CD4-positive, alpha-beta T cell treated with Interleukin-17A for 1 hour (primary cell): ENCODE data around the gene CLCN7.
A peak's percentile ranks its signal among the peaks of the same experiment; 100 is the strongest.

ENCODE experiments used
- DNase-seq: peaks from one replicate; pipeline ENCODE4 v3.0.0-alpha.2; 2020

The CLCN7 gene, protein sequence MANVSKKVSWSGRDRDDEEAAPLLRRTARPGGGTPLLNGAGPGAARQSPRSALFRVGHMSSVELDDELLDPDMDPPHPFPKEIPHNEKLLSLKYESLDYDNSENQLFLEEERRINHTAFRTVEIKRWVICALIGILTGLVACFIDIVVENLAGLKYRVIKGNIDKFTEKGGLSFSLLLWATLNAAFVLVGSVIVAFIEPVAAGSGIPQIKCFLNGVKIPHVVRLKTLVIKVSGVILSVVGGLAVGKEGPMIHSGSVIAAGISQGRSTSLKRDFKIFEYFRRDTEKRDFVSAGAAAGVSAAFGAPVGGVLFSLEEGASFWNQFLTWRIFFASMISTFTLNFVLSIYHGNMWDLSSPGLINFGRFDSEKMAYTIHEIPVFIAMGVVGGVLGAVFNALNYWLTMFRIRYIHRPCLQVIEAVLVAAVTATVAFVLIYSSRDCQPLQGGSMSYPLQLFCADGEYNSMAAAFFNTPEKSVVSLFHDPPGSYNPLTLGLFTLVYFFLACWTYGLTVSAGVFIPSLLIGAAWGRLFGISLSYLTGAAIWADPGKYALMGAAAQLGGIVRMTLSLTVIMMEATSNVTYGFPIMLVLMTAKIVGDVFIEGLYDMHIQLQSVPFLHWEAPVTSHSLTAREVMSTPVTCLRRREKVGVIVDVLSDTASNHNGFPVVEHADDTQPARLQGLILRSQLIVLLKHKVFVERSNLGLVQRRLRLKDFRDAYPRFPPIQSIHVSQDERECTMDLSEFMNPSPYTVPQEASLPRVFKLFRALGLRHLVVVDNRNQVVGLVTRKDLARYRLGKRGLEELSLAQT

DNA sequence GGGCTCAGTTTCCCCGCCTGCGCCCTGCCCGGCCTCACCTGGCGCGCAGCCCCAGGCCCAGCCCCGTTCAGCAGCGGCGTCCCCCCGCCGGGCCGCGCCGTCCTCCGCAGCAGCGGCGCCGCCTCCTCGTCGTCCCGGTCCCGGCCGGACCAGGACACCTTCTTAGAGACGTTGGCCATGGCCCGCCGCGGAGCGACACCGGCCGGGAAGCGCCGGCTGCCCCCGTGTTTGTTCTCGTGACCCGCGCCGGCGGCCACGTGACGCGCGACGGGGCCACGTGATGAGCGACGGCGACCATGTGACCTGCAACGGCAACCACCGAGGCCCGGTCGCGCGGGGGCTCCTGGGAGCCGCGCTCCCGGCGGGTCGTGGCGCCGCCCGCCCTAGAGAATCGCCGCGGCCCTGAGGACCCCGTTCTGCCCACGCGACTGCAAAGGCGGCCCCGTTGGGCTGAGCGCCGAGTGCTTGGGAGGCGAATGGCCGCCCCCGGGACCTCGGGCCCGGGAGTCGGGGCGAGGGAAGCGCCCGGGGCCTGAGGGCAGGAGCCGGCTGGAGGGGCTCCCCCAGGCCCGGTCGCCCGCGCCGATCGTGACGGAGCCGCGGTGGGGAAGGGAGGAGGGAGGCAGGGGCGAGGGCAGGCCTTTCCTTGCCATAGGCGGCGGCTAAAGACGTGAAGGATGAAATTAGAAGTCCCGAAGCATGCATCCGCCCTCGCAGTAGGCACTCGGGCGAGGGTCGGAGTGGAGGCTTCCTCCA lies at the start of gene CLCN7:
Gene CLCN7, minus strand, starts transcription at position 233 of the 756 bp plus-strand sequence. Its CDS starts 54 bp downstream, at position 179.
- peak; percentile 86 for DNase-seq

DNA sequence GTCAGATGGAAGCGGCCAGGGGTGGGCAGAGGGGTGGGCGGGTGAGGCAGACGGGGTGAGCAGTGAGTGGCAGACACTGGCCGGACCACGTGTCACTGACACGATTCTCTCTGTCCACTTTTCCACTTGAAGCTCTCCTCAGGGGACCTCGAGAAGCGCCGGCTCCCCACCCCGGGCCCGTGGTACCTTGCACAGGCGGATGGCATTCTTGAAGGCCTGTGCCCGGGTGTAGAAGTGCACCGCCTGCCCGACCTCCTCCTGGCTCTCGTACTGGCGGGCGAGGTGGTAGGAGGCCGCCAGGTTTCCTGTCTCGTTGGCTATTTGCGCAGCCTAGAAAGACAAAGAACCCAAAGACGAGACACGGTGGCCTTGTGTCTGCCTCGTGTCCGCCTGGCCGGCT lies 49.5 kb upstream of the CLCN7 start:
- DNase-seq: no peak

DNA sequence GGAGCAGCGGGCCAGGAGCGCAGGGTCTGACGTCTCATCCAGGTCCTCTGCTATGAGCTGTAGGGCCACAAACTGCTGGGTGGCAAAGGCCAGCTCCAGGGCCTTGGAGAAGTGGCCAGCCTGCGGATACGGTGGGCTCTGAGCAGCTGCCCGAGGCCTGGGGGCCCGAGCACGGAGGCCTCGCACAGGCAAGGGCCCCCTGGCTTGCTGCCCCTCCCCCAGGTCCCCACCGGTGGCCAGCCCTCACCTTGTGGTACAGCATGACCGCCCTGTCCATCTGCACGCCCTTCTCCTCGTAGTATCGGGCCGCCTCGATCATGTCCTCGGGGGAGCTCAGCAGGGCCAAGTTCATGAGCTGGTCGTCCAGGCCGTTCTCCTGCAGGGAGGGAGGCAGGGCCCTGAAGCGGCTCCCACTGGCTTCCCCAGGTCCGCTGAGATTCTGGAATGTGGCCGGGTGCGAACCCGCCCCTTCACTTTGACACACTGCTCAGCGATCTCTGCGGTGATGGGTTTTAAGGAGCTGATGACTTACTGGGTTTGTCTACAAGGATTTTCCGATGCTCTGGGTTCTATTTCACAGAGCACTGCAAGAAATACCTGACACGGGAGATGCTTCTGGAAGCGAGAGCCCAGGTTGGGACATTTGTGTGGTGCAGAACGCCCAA lies 48.9 kb upstream of the CLCN7 start:
- no peak for DNase-seq

DNA sequence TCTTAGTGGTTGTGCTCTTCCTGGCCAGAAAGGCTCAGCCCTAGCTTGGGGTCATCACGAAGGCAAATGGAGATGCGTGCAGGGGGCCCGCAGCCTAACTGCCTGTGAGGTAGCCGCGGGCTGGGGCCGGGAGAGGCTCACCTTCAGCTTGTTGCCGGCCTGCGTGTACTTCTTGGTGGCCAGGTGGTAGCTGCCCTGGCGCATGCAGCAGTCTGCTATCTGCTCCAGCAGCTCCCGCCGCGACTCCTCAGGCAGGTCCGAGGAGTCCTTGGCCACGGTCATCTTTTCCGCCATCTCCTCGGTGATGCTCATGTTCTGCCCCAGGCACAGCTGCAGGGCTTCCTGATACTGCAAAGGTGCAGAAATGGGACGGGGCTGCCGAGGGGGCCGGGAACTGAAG lies 45.6 kb upstream of the CLCN7 start:
- DNase-seq: no peak

DNA sequence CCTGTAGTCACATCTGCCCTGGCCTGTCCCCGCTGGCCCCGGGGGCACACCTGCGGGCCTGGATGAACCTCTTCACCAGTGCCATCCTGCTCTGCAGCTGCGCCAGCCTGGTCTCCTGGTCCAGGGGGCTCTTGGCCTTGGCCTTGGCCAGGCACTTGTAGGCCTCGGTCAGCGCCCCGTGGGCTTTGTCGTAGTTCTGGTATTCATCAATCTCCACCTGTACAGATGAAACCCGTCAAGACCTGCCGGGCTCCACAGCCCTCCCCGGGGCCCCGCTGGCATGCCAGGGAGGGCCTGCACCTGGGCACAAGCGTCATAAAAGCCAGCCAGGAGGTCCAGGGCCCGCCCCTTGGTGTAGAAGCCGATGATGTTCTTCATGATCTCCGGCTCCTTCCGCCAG lies 45.0 kb upstream of the CLCN7 start:
- no peak for DNase-seq

DNA sequence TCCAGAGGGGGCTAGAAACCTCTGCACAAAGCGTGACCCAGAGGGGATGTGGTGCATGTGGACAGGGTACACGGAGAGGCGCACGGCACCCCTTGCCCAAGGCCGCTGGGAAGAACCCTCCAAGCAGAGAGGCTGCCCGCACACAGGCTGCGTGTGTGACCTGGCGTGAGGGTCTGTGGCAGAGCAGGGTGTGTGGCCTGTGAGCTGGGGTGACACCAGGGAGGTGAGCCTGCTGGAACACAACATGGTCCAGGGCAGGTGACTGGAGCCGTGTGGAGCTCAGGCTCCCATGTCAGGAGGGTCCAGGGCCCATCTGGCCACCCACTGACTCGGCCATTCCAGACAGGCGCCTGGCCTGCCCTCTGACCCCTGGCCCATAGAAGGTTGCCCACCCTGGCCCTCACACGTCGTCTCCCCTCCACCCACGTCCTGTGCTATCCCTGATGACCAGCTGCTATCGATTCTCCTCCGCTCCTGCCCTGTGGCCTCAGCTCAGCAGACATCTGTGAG lies 43.9 kb upstream of the CLCN7 start:
- DNase-seq: no peak

DNA sequence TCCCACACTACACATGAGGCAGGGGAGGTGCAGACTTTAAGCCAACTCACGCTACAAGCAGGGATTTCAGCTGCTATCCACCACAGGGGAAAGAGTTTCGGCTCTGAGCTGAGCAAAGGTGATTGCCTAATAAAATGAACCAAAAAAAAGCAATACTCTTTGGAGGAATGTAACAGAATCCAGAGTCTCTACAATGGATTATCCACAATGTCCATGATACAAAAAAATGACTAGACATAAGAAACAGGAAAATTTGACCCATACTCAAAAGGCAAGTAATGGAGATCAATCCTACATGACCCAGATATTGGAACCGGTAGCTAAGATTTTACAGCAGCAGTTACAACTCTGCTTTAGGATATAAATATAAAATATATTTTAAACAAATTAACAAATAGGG lies 39.7 kb upstream of the CLCN7 start:
- DNase-seq: no peak

DNA sequence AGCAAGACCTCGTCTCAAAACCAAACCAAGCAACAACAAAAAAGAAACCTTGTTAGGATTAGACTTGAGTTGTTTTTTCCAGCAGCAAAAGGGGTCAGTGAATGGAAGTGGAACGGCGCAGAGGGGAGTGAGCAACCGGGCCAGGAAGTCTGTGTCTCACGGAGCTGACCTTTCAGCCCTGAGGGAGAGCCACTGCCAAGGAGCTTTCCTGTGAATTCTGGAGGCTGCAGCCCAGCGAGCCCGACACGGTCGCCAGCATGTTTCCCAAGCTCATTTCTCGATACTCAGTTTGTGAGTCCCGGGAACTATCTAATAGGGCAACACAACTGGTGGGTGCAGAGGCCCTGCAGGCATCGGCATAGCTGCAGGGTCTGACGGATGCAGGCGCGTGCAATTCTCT lies 37.9 kb upstream of the CLCN7 start:
- DNase-seq: no peak

DNA sequence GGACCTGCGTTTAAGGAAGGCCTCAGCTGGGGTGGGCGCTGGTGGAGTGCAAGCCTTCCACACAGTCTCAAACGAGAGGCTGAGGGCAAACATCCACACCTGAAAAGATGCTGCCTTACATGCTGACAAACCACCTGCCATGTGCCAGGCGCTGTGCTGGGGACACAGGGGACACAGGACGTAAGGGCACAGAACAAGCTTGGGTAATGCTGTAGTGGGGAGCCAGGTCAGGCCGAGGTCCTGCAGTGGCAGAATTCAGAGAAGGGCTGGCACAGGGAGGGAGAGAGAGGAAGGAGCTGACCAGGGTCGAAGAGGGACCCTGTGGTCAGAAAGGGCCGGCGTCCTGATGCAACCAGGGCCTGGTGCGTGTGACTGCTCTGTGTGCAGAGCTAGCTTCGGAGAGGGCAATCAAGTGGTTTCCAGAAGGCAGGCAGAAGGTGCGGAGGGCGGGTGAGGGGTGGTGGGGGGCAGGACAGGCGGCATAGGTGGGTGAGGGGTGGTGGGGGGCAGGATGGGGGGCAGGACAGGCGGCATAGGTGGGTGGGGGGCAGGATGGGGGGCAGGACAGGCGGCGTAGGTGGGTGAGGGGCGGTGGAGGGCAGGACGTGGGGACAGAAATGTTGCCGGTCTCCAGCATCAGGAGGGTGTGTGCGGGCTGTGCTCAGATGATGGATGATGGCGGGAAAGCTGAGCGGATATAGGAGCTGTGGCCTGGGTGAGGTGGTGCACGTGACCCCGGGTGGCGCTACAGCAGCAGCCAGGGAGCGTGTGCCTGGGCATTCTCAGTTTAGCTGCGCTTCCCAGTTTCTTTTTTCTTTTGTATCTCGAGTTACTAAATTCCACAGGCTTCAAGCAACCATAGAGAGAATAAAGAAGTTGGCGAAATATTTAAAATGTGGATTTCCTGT lies 37.1 kb upstream of the CLCN7 start:
- DNase-seq: no peak

DNA sequence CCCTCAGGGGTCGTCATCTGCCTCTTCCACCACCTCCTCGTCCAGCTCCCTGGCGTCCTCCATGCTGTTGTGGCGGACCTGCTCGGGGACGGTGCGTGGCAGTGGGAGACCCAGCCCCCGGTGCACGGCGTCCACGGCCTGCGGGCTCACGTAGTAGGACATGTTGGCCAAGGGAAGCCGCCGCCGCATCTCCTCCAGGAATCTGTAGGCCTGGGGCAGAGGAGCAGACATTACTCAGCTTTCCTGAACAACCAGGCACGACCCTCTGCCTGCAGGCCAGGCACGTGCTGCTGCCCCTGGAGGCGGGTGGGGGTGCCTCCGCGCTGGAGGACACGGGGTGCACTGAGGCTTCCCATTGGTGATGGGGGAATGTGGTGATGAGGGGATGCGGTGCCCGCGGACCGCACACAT lies 36.1 kb upstream of the CLCN7 start:
- no peak for DNase-seq

DNA sequence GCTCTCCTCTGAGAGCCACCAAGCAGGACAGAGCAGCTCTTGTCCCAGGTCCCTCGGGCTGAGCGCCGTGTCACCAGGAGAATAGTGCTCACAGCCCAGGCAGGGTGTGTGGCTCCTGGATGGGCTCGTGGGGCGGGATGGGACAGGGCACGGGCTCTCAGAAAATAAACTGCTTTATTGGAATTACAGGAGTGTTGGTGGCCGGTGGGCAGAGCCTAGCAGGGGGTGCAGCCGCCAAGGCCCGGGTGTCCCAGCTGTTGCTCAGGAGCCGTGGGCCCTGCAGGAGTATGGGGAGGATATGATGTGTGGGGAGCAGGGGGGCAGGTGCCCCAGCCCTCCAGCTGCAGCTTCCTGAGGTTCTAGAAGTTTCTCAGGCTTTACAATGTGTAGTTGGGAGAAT lies 35.4 kb upstream of the CLCN7 start:
- DNase-seq: no peak

DNA sequence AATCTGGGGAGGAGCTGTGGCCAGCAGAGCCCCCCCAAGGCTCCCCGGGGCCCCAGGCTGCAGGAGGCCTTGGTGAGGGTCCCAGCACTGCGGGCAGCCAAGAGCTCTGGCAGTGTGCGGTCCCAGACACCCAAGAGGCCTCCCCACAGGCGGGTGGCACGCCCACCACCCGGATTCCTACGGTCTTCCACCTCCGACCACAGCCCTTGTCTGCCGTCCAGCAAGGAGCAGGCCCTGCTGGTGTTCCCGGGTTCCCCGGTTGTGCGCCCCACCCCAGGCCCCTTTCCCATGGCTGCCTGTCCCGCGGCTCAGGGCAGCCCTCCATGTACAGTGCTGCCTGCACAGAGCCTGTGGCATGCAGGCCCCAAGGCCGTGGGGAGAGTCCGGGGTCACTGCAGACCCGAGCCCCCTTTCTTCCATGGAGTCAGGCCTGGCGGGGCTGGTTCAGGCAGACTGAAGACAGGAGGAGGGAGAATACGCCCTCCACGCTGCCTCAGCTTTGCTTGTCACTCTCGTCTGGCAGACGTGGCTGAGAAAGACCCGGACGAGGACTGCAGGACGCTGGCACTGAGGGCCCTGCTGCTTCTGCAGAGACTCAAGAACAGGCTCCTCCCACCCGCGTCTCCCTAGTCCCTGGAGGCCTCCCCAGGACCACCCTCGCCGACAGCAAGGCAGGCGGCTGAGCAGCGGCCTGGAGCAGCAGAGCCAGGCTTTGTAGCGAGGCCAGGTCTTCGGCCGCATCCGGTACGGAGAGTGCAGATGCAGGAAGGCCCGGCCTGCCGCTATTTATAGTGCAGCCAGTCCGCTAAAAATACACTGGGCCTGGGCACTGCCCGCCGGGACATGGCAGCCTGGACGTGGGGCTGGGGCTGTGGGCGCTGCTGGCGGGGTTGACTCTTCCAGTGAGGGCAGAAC lies 34.7 kb upstream of the CLCN7 start:
- DNase-seq: no peak

DNA sequence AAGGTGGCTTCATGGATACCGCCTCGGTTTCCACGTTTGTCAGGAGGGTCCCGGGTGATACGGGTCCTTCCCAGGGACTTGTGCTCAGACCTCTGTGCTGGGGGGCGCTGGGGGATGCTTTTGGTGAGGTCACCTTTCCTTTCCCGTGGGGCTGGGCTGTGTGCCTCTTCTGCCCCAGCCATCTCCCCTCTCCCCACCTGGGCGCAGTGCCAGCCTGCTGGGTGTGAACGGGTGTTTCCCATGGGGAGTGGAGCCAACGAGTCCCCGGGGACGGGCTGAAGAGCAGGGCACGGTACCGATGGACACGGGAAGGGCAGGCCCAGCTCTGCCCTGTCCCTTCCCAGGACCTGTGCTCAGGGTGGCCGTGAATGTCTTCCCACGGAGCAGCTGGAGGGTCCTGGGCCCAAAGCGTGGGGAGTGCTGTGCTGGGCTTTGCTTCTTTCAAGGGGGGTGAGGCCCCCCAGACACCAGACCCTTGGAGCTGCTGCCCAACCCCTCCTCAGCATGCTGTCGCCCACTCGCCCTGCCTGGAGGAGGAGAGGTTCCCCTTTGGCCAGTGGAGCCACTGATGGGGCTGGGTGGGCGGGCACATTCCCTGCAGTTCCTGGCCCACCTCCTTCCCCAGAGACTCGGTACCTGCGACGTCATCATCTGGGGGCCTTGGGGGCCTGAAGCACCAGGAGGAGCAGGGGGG lies 33.8 kb upstream of the CLCN7 start:
- DNase-seq: no peak

DNA sequence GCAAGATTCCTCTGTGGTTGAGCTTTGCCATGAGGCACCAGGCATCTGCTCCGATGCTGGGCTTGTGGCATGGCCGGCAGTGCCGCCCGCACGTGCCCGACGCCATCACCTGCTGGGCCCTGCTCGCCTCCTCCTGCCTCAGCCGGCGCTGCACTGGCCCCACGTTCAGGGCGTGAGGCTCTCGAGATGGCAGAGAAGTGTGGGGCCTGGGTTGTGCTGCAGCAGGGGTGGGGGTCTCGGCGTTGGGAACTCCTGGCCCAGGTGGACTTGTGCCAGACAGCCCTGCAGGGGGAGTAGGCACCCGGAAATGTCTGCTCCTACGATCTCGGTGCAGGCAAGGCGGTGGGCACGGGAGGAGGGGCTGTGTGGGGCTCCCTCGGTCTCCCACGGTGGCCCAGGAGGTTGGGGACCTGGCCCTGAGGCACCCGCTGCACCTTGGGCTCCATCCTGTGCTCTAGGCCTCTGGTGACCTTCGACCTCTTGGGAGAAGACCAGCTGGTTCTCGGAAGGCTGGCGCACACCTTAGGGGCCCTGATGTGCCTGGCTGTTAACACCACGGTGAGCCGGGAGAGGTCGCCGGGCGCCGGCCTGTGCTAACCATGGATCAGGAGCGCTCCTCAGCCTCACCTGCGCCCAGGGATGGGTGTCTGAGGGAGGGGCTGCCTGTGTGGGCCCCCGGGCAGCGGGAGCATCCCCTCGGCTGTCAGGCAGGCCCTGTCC lies 31.8 kb upstream of the CLCN7 start:
- no peak for DNase-seq

DNA sequence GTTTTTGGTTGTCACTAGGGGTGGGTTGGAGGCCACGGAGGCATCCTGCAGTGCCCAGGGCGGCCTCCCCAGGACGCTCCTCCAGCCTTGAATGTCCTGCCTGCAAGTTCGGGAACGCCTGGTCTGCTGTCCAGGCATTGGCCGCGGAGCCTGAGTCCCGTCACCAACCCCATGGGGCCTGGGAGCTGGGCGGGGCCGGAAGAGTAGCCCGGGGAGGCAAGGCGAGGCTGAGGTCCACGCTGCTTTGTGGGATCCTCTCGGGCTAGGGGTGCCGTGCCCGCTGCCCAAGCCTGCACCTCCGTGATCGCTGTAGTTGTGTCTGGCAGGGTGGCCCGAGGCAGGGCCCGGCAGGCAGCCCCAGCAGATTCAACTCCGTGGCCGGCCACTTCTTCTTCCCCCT lies 31.1 kb upstream of the CLCN7 start:
- DNase-seq: no peak

DNA sequence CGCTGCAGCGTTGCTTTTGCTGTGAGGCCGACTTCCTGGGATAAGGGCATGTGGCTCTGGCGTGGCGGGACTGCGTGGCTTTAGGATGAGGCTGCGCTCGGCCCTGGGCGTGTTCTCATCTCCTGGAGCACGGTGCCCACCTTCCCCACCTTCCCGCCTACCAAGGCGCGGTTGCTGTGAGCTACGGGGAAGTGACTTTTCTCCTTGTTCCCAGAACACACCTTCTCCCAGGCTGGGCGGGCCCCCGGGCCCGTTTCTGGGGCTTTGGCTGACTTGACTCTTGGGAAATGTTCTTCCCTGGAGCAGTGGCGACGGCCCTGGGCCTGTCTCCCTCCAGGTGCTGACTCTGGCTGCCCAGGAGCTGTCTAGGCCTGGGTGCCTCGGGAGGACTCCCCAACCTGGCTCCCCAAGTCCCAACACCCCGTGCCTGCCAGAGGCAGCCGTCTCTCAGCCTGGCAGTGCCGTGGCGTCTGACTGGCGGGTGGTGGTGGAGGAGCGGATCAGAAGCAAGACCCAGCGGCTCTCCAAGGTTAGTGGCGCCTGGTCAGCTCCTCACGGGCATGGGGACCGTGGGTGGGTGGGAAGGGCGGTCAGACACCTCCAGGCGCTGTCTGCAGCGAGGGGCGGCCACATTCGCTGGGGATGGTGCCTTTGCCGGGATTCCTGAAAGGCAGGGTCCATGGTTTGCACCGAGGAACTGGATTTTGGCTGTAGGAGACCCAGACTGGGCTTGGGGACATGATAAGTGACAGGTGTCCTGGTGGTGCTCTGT lies 30.4 kb upstream of the CLCN7 start:
- DNase-seq: no peak

DNA sequence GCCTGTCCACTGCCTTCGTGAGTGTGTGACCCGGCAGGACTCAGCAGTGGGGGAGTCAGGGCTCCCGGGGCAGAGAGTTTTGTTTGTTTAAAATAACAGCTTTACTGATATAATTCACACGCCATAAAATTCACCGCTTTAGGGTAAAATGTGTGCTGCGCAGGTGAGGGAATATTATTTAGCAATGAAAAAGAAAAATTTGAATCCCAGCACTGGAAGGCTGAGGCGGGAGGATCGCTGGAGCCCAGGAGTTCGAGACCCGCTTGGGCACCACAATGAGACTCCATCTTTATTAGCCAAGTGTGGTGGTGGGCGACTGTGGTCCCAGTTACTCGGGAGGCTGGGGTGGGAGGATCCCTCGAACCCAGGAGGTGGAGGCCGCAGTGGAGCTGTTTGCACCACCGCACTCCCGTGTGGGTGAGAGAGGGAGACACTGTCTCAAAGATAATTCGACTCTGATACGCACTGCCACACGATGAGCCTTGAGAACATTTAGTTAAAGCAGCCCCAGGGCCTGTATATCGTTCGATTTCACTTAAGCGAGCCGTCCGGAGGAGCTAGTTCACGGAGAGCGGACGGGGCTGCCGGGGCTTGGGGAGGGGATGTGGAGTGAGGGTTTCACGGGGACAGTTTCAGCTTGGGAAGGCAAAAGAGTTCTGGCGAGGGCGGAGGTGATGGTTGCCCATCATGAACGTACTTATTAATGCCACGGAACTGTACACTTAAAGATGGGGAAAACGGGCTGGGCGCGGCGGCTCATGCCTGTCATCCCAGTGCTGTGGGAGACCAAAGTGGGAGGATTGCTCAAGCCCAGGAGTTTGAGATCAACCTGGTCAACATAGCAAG lies 28.5 kb upstream of the CLCN7 start:
- no peak for DNase-seq
